ENCODE measurements around the gene USP3. TPM values are rescaled to one million over a fixed set of nuclear protein-coding genes. Genes with fewer than 3 reads are reported as not detected.

Gene USP3
- total and polyA plus RNA-seq, 2 of the 13 experiments (the other 11 are each of a cell fraction or from before 2014, with no cell fraction given) = 14.3 to 61.2 TPM

DNA sequence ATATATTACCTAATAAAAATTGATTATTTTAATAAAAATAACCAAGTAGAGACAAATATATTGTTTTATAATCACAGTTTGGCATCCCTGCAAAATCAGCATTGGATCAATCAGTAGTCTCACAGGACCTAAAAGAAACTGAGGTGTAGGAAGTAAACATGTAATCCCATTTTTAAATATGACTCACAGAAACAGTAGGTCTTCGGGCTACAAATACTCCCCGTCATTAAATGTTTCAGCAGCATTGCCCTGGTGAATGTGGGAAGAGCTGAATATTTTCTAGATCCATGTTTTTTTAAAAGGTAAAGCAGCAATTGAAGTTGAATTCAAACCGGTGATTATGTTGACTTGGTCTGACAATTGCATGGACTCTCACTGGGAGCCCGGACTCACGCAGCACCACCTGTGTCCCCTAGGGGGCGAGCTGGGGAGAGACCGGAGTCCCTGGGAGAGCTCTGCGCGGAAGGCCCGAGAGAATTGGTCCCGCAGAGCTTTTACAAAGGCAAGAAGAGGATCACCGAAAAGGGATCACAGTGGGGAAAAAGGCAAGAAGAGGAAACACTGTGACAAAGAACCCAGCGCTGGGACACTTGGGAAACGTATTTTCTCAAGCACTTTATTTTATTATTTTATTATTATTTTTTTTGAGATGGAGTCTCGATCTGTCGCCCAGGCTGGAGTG lies 17.2 kb upstream of the USP3 start (continued):
- TF ChIP-seq, protein P1, sequence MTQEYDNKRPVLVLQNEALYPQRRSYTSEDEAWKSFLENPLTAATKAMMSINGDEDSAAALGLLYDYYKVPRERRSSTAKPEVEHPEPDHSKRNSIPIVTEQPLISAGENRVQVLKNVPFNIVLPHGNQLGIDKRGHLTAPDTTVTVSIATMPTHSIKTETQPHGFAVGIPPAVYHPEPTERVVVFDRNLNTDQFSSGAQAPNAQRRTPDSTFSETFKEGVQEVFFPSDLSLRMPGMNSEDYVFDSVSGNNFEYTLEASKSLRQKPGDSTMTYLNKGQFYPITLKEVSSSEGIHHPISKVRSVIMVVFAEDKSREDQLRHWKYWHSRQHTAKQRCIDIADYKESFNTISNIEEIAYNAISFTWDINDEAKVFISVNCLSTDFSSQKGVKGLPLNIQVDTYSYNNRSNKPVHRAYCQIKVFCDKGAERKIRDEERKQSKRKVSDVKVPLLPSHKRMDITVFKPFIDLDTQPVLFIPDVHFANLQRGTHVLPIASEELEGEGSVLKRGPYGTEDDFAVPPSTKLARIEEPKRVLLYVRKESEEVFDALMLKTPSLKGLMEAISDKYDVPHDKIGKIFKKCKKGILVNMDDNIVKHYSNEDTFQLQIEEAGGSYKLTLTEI (CRISPR knock-in tag; conservative IDR thresholded peaks at IDR 0.05) = no peak
- TF ChIP-seq KLF16 (CRISPR knock-in tag; IDR thresholded peaks at IDR 0.05) = peak in 1 of 2 experiments; percentile 53; a peak in 1 of 4 replicates
- TF ChIP-seq, protein P2, sequence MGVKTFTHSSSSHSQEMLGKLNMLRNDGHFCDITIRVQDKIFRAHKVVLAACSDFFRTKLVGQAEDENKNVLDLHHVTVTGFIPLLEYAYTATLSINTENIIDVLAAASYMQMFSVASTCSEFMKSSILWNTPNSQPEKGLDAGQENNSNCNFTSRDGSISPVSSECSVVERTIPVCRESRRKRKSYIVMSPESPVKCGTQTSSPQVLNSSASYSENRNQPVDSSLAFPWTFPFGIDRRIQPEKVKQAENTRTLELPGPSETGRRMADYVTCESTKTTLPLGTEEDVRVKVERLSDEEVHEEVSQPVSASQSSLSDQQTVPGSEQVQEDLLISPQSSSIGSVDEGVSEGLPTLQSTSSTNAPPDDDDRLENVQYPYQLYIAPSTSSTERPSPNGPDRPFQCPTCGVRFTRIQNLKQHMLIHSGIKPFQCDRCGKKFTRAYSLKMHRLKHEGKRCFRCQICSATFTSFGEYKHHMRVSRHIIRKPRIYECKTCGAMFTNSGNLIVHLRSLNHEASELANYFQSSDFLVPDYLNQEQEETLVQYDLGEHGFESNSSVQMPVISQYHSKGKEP (CRISPR knock-in tag; IDR thresholded peaks at IDR 0.05) = no peak
- TF ChIP-seq HES4 (CRISPR knock-in tag; IDR thresholded peaks at IDR 0.05; ENCODE audit: borderline replicate concordance) = no peak
- TF ChIP-seq MAFF (IDR thresholded peaks at IDR 0.05; ENCODE audit: low read depth, low read length) = no peak
- no peak for TF ChIP-seq TRIM24 (CRISPR knock-in tag; IDR thresholded peaks at IDR 0.05)
- no peak for TF ChIP-seq HMG20B (CRISPR knock-in tag; conservative IDR thresholded peaks at IDR 0.05)
- TF ChIP-seq FOXA1 (IDR thresholded peaks at IDR 0.05) = no peak
- no peak for TF ChIP-seq FOXA1 (CRISPR knock-in tag; IDR thresholded peaks at IDR 0.05)
- TF ChIP-seq ZNF552 (CRISPR knock-in tag; IDR thresholded peaks at IDR 0.05; ENCODE audit: borderline replicate concordance) = no peak
- no peak for TF ChIP-seq ZNF224 (CRISPR knock-in tag; IDR thresholded peaks at IDR 0.05)
- TF ChIP-seq, protein P3, sequence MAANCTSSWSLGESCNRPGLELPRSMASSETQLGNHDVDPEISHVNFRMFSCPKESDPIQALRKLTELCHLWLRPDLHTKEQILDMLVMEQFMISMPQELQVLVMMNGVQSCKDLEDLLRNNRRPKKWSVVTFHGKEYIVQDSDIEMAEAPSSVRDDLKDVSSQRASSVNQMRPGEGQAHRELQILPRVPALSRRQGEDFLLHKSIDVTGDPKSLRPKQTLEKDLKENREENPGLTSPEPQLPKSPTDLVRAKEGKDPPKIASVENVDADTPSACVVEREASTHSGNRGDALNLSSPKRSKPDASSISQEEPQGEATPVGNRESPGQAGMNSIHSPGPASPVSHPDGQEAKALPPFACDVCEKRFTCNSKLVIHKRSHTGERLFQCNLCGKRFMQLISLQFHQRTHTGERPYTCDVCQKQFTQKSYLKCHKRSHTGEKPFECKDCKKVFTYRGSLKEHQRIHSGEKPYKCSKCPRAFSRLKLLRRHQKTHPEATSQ (CRISPR knock-in tag; IDR thresholded peaks at IDR 0.05; ENCODE audit: borderline replicate concordance) = 0 out of 2 replicates have a peak, but pooled peaks have one; percentile 29
- TF ChIP-seq ZNF12 (CRISPR knock-in tag; IDR thresholded peaks at IDR 0.05) = no peak
- no peak for TF ChIP-seq NAIF1 (CRISPR knock-in tag; IDR thresholded peaks at IDR 0.05; ENCODE audit: borderline replicate concordance)
- TF ChIP-seq, protein P4, sequence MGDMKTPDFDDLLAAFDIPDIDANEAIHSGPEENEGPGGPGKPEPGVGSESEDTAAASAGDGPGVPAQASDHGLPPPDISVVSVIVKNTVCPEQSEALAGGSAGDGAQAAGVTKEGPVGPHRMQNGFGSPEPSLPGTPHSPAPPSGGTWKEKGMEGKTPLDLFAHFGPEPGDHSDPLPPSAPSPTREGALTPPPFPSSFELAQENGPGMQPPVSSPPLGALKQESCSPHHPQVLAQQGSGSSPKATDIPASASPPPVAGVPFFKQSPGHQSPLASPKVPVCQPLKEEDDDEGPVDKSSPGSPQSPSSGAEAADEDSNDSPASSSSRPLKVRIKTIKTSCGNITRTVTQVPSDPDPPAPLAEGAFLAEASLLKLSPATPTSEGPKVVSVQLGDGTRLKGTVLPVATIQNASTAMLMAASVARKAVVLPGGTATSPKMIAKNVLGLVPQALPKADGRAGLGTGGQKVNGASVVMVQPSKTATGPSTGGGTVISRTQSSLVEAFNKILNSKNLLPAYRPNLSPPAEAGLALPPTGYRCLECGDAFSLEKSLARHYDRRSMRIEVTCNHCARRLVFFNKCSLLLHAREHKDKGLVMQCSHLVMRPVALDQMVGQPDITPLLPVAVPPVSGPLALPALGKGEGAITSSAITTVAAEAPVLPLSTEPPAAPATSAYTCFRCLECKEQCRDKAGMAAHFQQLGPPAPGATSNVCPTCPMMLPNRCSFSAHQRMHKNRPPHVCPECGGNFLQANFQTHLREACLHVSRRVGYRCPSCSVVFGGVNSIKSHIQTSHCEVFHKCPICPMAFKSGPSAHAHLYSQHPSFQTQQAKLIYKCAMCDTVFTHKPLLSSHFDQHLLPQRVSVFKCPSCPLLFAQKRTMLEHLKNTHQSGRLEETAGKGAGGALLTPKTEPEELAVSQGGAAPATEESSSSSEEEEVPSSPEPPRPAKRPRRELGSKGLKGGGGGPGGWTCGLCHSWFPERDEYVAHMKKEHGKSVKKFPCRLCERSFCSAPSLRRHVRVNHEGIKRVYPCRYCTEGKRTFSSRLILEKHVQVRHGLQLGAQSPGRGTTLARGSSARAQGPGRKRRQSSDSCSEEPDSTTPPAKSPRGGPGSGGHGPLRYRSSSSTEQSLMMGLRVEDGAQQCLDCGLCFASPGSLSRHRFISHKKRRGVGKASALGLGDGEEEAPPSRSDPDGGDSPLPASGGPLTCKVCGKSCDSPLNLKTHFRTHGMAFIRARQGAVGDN (CRISPR knock-in tag; IDR thresholded peaks at IDR 0.05) = peak; percentile 53
- TF ChIP-seq, protein P5, sequence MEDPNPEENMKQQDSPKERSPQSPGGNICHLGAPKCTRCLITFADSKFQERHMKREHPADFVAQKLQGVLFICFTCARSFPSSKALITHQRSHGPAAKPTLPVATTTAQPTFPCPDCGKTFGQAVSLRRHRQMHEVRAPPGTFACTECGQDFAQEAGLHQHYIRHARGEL (CRISPR knock-in tag; IDR thresholded peaks at IDR 0.05) = no peak
- TF ChIP-seq CBX5 (CRISPR knock-in tag; IDR thresholded peaks at IDR 0.05; ENCODE audit: borderline replicate concordance) = peak; percentile 38; the same call in 1 of the 2 replicates
- no peak for TF ChIP-seq NR2F1 (CRISPR knock-in tag; IDR thresholded peaks at IDR 0.05)
- TF ChIP-seq, protein P6, sequence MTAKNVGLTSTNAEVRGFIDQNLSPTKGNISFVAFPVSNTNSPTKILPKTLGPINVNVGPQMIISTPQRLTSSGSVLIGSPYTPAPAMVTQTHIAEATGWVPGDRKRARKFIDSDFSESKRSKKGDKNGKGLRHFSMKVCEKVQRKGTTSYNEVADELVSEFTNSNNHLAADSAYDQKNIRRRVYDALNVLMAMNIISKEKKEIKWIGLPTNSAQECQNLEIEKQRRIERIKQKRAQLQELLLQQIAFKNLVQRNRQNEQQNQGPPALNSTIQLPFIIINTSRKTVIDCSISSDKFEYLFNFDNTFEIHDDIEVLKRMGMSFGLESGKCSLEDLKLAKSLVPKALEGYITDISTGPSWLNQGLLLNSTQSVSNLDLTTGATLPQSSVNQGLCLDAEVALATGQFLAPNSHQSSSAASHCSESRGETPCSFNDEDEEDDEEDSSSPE (CRISPR knock-in tag; IDR thresholded peaks at IDR 0.05) = no peak

Data from HepG2 (cell line).